ENCODE results near the gene TMSB4X. TPM values are rescaled to one million over a fixed set of nuclear protein-coding genes. Genes with fewer than 3 reads are reported as not detected.

TMSB4X gene
- total RNA-seq, 2 donors from 2014 or later, result 3,954 to 4,090 TPM

- intact Hi-C loops (cut with DNase I), result loop anchor here in 1 of 2 donors (10.0 kb wide), 1 partner anchor 107 kb away; no protein-coding TSS in a partner anchor
- DNase-seq (ENCODE audit: low spot score), result no peak
Measured at GRCh38 chrX:12987340-12987739, 12.4 kb downstream of the TMSB4X start.

- intact Hi-C loops (cut with DNase I), result loop anchor here in 1 of 2 donors (10.0 kb wide), 1 partner anchor 107 kb away; no protein-coding TSS in a partner anchor
- no peak for DNase-seq (ENCODE audit: low spot score)
Measured at GRCh38 chrX:12987900-12988594, 13.1 kb downstream of the TMSB4X start.

GRCh38 chrX:12988797-12989196 is 13.9 kb downstream of the TMSB4X start:
- intact Hi-C loops (cut with DNase I), result loop anchor here in 1 of 2 donors (10.0 kb wide), 1 partner anchor 106 kb away; no protein-coding TSS in a partner anchor

GRCh38 chrX:12989461-12989860 is 14.6 kb downstream of the TMSB4X start:
- intact Hi-C loops (cut with DNase I), result loop anchor here in 1 of 2 donors (10.0 kb wide), 1 partner anchor 105 kb away; no protein-coding TSS in a partner anchor
- no peak for DNase-seq (ENCODE audit: low spot score)

More at GRCh38 chrX:12988797-12989196, 13.9 kb downstream of the TMSB4X start:
- no peak for DNase-seq (ENCODE audit: low spot score)

- intact Hi-C loops (cut with DNase I), result no loop called here
Measured at GRCh38 chrX:12991575-12991974, 16.7 kb downstream of the TMSB4X start.

GRCh38 chrX:12992544-12993118 is 17.7 kb downstream of the TMSB4X start:
- DNase-seq (ENCODE audit: low spot score), result no peak
- intact Hi-C loops (cut with DNase I), result no loop called here

More at GRCh38 chrX:12991575-12991974, 16.7 kb downstream of the TMSB4X start:
- no peak for DNase-seq (ENCODE audit: low spot score)

- intact Hi-C loops (cut with DNase I), result no loop called here
- DNase-seq (ENCODE audit: low spot score), result no peak
Measured at GRCh38 chrX:12993826-12994225, 18.9 kb downstream of the TMSB4X start.

- DNase-seq (ENCODE audit: low spot score), result no peak
- intact Hi-C loops (cut with DNase I), result no loop called here
Measured at GRCh38 chrX:12994321-12994720, 19.4 kb downstream of the TMSB4X start.

- intact Hi-C loops (cut with DNase I), result no loop called here
- no peak for DNase-seq (ENCODE audit: low spot score)
Measured at GRCh38 chrX:12996934-12997435, 22.1 kb downstream of the TMSB4X start.

- intact Hi-C loops (cut with DNase I), result no loop called here
Measured at GRCh38 chrX:12997906-12998687, 23.2 kb downstream of the TMSB4X start.

GRCh38 chrX:12999422-12999821 is 24.5 kb downstream of the TMSB4X start:
- intact Hi-C loops (cut with DNase I), result no loop called here
- no peak for DNase-seq (ENCODE audit: low spot score)

More at GRCh38 chrX:12997906-12998687, 23.2 kb downstream of the TMSB4X start:
- DNase-seq (ENCODE audit: low spot score), result no peak

- DNase-seq (ENCODE audit: low spot score), result no peak
- intact Hi-C loops (cut with DNase I), result no loop called here
Measured at GRCh38 chrX:13000301-13000811, 25.4 kb downstream of the TMSB4X start.

GRCh38 chrX:13001097-13001496 is 26.2 kb downstream of the TMSB4X start:
- intact Hi-C loops (cut with DNase I), result no loop called here

GRCh38 chrX:13001961-13002671 is 27.2 kb downstream of the TMSB4X start:
- intact Hi-C loops (cut with DNase I), result no loop called here
- no peak for DNase-seq (ENCODE audit: low spot score)

More at GRCh38 chrX:13001097-13001496, 26.2 kb downstream of the TMSB4X start:
- no peak for DNase-seq (ENCODE audit: low spot score)

GRCh38 chrX:13005661-13006473 is 31.0 kb downstream of the TMSB4X start:
- intact Hi-C loops (cut with DNase I), result no loop called here

GRCh38 chrX:13007519-13008188 is 32.7 kb downstream of the TMSB4X start:
- intact Hi-C loops (cut with DNase I), result no loop called here
- DNase-seq (ENCODE audit: low spot score), result no peak

More at GRCh38 chrX:13005661-13006473, 31.0 kb downstream of the TMSB4X start:
- no peak for DNase-seq (ENCODE audit: low spot score)

GRCh38 chrX:13008189-13008533 is 33.3 kb downstream of the TMSB4X start:
- intact Hi-C loops (cut with DNase I), result no loop called here
- DNase-seq (ENCODE audit: low spot score), result no peak

- intact Hi-C loops (cut with DNase I), result no loop called here
- DNase-seq (ENCODE audit: low spot score), result no peak
Measured at GRCh38 chrX:13008851-13009250, 33.9 kb downstream of the TMSB4X start.

Measured in posterior vena cava (tissue), 2 donors.